Measurements from ENCODE around the gene INTS11.

- TF ChIP-seq FOSL1 (IDR thresholded peaks at IDR 0.05; ENCODE audit: insufficient read depth, low read depth, low read length) (no peak), POLR2A (IDR thresholded peaks at IDR 0.05; ENCODE audit: control extremely low read depth in 1 of 2, low read depth in 2 of 2, low read length in 2 of 2) (no peak)
Observed at GRCh38 chr1:1366699-1367066, 42.2 kb upstream of the INTS11 start.

Data from H1 (cell line).